Measurements from ENCODE around the gene HMOX2.

- TF ChIP-seq TAF1 (IDR thresholded peaks at IDR 0.05; ENCODE audit: low read depth, low read length) (no peak), POLR2AphosphoS5 (IDR thresholded peaks at IDR 0.05; ENCODE audit: low read depth, low read length) (no peak), POLR2A (IDR thresholded peaks at IDR 0.05; ENCODE audit: low read depth, low read length) (no peak)
Measured at GRCh38 chr16:4552541-4552940, 76.3 kb downstream of the HMOX2 start.
